ENCODE data around the gene C17orf114.
A peak's percentile ranks its signal among the peaks of the same experiment; 100 is the strongest.

Gene C17orf114

GRCh38 chr17:4771519-4772234, 30.5 kb downstream of the C17orf114 start, which contains the start of gene TM4SF5 (continued):
- peak; percentile 64 for TF ChIP-seq ZNF800 (CRISPR knock-in tag; IDR thresholded peaks at IDR 0.05)
- TF ChIP-seq ZMYM4 (CRISPR knock-in tag; IDR thresholded peaks at IDR 0.05) = peak; percentile 61; the same call in 1 of the 2 replicates
- TF ChIP-seq CBX1 (IDR thresholded peaks at IDR 0.05; ENCODE audit: low read depth) = peak; percentile 47
- TF ChIP-seq STAG1 (CRISPR knock-in tag; IDR thresholded peaks at IDR 0.05) = peak; percentile 25; the same call in 1 of the 2 replicates
- TF ChIP-seq ZNF343 (CRISPR knock-in tag; IDR thresholded peaks at IDR 0.05) = peak; percentile 66; the same call in 1 of the 2 replicates
- TF ChIP-seq THAP9 (CRISPR knock-in tag; IDR thresholded peaks at IDR 0.05; ENCODE audit: borderline replicate concordance) = peak; percentile 86
- TF ChIP-seq SOX5 (CRISPR knock-in tag; IDR thresholded peaks at IDR 0.05; ENCODE audit: borderline replicate concordance) = peak; percentile 79; the same call in 1 of the 2 replicates
- TF ChIP-seq GATAD2A (CRISPR knock-in tag; IDR thresholded peaks at IDR 0.05) = peak; percentile 90
- no peak for TF ChIP-seq NONO (IDR thresholded peaks at IDR 0.05)
- TF ChIP-seq NONO (CRISPR knock-in tag; conservative IDR thresholded peaks at IDR 0.05) = peak; percentile 88
- peak; percentile 55; the same call in 1 of the 2 replicates for TF ChIP-seq ISX (CRISPR knock-in tag; conservative IDR thresholded peaks at IDR 0.05)
- peak; percentile 85; the same call in 1 of the 2 replicates for TF ChIP-seq MTA1 (CRISPR knock-in tag; IDR thresholded peaks at IDR 0.05; ENCODE audit: borderline replicate concordance)
- TF ChIP-seq ZNF382 (CRISPR knock-in tag; IDR thresholded peaks at IDR 0.05; ENCODE audit: borderline replicate concordance) = no peak
- TF ChIP-seq EEA1 (CRISPR knock-in tag; IDR thresholded peaks at IDR 0.05; ENCODE audit: borderline replicate concordance) = no peak; the same call in 1 of the 2 replicates
- TF ChIP-seq ZNF503 (CRISPR knock-in tag; IDR thresholded peaks at IDR 0.05) = peak; percentile 91
- peak; percentile 47 for TF ChIP-seq ZNF704 (CRISPR knock-in tag; IDR thresholded peaks at IDR 0.05; ENCODE audit: borderline replicate concordance)
- TF ChIP-seq, protein P1, sequence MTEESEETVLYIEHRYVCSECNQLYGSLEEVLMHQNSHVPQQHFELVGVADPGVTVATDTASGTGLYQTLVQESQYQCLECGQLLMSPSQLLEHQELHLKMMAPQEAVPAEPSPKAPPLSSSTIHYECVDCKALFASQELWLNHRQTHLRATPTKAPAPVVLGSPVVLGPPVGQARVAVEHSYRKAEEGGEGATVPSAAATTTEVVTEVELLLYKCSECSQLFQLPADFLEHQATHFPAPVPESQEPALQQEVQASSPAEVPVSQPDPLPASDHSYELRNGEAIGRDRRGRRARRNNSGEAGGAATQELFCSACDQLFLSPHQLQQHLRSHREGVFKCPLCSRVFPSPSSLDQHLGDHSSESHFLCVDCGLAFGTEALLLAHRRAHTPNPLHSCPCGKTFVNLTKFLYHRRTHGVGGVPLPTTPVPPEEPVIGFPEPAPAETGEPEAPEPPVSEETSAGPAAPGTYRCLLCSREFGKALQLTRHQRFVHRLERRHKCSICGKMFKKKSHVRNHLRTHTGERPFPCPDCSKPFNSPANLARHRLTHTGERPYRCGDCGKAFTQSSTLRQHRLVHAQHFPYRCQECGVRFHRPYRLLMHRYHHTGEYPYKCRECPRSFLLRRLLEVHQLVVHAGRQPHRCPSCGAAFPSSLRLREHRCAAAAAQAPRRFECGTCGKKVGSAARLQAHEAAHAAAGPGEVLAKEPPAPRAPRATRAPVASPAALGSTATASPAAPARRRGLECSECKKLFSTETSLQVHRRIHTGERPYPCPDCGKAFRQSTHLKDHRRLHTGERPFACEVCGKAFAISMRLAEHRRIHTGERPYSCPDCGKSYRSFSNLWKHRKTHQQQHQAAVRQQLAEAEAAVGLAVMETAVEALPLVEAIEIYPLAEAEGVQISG (CRISPR knock-in tag; IDR thresholded peaks at IDR 0.05) = peak; percentile 79
- peak; percentile 90 for TF ChIP-seq ZNF331 (CRISPR knock-in tag; IDR thresholded peaks at IDR 0.05)
- TF ChIP-seq BRD4 (CRISPR knock-in tag; IDR thresholded peaks at IDR 0.05) = peak; percentile 88
- TF ChIP-seq FOSL2 (CRISPR knock-in tag; IDR thresholded peaks at IDR 0.05) = peak; percentile 78
